IMR-90 (cell line): ENCODE measurements around the gene DYNLT4.

Experiments used
- CTCF ChIP-seq: conservative IDR thresholded peaks from 2 replicates; pipeline ENCODE4 v1.5.1; 2012; ENCODE audit warnings: mild to moderate bottlenecking, low read depth, low read length, improper control_type of control experiment
- POLR2A ChIP-seq: IDR thresholded peaks from 2 replicates; pipeline ENCODE4 v1.6.1; 2012; ENCODE audit warnings: mild to moderate bottlenecking, low read depth, low read length

- TF ChIP-seq CTCF (no peak), POLR2A (no peak)
Observed at GRCh38 chr1:44828003-44828651, 21.0 kb upstream of the DYNLT4 start.
